Activated CD8-positive, alpha-beta T cell treated with anti-CD3 and anti-CD28 coated beads for 36 hours (primary cell): ENCODE measurements around the gene PYGB. TPM values are rescaled to one million over a fixed set of nuclear protein-coding genes. Genes with fewer than 3 reads are reported as not detected.
A peak's percentile ranks its signal among the peaks of the same experiment; 100 is the strongest.

Source experiments
- ATAC-seq: fragments of 200-7000 bp; cut with Tn5 transposase; one replicate; pipeline ENCODE4 v1.10.0; 2021; ENCODE audit warnings: mild to moderate bottlenecking, moderate library complexity
- CTCF ChIA-PET: fragments of 350-600 bp; sonication (Branson Sonifier 250); formaldehyde crosslinking; loops from one replicate; lab custom pipeline; 2021; ENCODE audit warnings: antibody characterized with exemption; lab: Charles Lee
- POLR2A ChIA-PET: fragments of 350-600 bp; sonication (Branson Sonifier 250); formaldehyde crosslinking; loops from one replicate; lab custom pipeline; 2021; ENCODE audit warnings: antibody characterized with exemption; lab: Charles Lee
- DNase-seq: peaks from one replicate; pipeline ENCODE4 v3.0.0-alpha.2; 2020
- H3K27ac Mint-ChIP-seq: one replicate; pipeline ENCODE4 v1.8.0; 2021; ENCODE audit warnings: mild to moderate bottlenecking, mixed read lengths
- H3K27me3 Mint-ChIP-seq: one replicate; pipeline ENCODE4 v1.8.0; 2021; ENCODE audit warnings: mixed read lengths
- H3K36me3 Mint-ChIP-seq: one replicate; pipeline ENCODE4 v1.8.0; 2021; ENCODE audit warnings: low read depth, mixed read lengths
- H3K4me1 Mint-ChIP-seq: one replicate; pipeline ENCODE4 v1.8.0; 2021; ENCODE audit warnings: low read depth, mixed read lengths
- H3K4me3 Mint-ChIP-seq: one replicate; pipeline ENCODE4 v1.8.0; 2021; ENCODE audit warnings: mild to moderate bottlenecking, moderate library complexity, mixed read lengths
- H3K9me3 Mint-ChIP-seq: one replicate; pipeline ENCODE4 v1.8.0; 2021; ENCODE audit warnings: mixed read lengths
- intact Hi-C: fragments of 100-400 bp; cut with micrococcal nuclease; formaldehyde crosslinking; loops from one replicate; pipeline ENCODE4 v1.10.0; 2022
- total RNA-seq, 2 experiments: library from RNA; stranded (reverse); gene quantifications; one replicate each; pipeline ENCODE4 v1.2.3, GENCODE V29; 2021
- TF ChIP-seq, protein P1 (sequence below): fragments of 200-600 bp; IDR thresholded peaks from one replicate; pipeline ENCODE4 v1.8.0; 2022; ENCODE audit warnings: antibody characterized with exemption, mild to moderate bottlenecking

Gene PYGB
- total RNA-seq, 2 experiments from 2014 or later: 26.1 to 26.5 TPM

- TF ChIP-seq, protein P1, sequence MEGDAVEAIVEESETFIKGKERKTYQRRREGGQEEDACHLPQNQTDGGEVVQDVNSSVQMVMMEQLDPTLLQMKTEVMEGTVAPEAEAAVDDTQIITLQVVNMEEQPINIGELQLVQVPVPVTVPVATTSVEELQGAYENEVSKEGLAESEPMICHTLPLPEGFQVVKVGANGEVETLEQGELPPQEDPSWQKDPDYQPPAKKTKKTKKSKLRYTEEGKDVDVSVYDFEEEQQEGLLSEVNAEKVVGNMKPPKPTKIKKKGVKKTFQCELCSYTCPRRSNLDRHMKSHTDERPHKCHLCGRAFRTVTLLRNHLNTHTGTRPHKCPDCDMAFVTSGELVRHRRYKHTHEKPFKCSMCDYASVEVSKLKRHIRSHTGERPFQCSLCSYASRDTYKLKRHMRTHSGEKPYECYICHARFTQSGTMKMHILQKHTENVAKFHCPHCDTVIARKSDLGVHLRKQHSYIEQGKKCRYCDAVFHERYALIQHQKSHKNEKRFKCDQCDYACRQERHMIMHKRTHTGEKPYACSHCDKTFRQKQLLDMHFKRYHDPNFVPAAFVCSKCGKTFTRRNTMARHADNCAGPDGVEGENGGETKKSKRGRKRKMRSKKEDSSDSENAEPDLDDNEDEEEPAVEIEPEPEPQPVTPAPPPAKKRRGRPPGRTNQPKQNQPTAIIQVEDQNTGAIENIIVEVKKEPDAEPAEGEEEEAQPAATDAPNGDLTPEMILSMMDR: no peak
- ATAC-seq: no peak
- Mint-ChIP-seq H3K4me1 (peaks cover 39% of the 10 kb centered on the region), H3K4me3 (no peak overlapping the region), H3K36me3 (peaks cover 7% of the 10 kb centered on the region), H3K27ac (no peak overlapping the region), H3K9me3 (no peaks in the 10 kb centered on the region), H3K27me3 (no peaks in the 10 kb centered on the region)
- DNase-seq: no peak
- ChIA-PET CTCF (interaction anchor here (0.6 to 1.3 kb wide), 5 partner anchors 10 to 84 kb away, joined by 3 to 4 read pairs (median 3); no protein-coding TSS in a partner anchor), POLR2A (no interaction called here)
- intact Hi-C loops: no loop called here
Measured at GRCh38 chr20:25314497-25315417, 66.9 kb downstream of the PYGB start.

DNA sequence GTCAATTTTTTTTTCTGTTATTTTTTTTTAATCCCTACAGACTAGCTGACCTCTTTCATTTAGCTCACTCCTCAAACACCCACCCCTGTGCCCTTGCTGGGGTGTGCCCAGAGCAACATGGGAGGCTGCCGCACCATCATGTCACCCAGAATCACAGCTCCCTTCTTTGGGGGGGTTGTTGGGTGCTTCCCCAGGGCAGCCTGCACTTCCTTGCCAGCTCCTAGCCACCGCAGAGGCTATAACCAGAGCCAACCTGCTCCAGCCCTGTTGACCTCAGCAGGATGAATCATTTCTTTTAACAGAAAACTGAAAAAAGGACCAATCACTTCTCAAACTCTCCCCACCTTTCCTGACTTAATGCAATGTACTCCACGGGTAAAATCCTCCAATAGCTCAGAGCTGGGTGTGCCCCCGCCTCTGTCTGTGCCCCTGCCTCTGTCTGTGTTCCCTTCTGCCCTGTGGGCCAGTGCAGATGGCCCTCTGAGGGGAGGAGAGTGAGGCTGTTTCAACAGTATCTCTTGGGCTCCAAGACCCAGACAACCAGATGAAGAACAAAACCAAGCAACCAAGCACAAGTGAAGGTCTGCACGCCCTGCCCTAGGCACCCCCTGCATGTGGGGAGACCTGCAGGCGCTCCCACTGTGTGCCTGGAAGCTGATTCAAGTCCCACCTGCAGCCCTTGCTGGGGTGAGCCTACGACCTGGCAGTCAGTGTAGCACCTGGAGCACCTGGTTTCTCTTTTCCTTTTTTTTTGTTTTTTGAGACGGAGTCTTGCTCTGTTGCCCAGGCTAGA is 67.7 kb downstream of the PYGB start:
- TF ChIP-seq, protein P1: no peak
- CTCF ChIA-PET: interaction anchor here (0.6 to 1.3 kb wide), 5 partner anchors 11 to 83 kb away, joined by 3 to 4 read pairs (median 3); no protein-coding TSS in a partner anchor
- H3K27ac Mint-ChIP-seq: peak overlapping the region; percentile 49
- H3K4me3 Mint-ChIP-seq: no peak overlapping the region
- ATAC-seq (no peak), DNase-seq (no peak)
- intact Hi-C loops: no loop called here
- H3K4me1 Mint-ChIP-seq: peaks cover 34% of the 10 kb centered on the region
- H3K27me3 Mint-ChIP-seq: no peaks in the 10 kb centered on the region
- H3K36me3 Mint-ChIP-seq: peaks cover 7% of the 10 kb centered on the region
- POLR2A ChIA-PET: no interaction called here
- H3K9me3 Mint-ChIP-seq: no peaks in the 10 kb centered on the region

GRCh38 chr20:25316506-25317190 is 68.8 kb downstream of the PYGB start:
- ATAC-seq: no peak
- intact Hi-C loops: no loop called here
- Mint-ChIP-seq H3K27me3 (no peaks in the 10 kb centered on the region), H3K9me3 (no peaks in the 10 kb centered on the region), H3K4me1 (peaks cover 27% of the 10 kb centered on the region), H3K36me3 (peaks cover 10% of the 10 kb centered on the region), H3K27ac (no peak overlapping the region), H3K4me3 (no peak overlapping the region)
- ChIA-PET POLR2A (no interaction called here), CTCF (interaction anchor here (1.0 kb wide), 1 partner anchor 16 kb away, joined by 3 read pairs; no protein-coding TSS in a partner anchor)
- DNase-seq: no peak
- TF ChIP-seq, protein P1: no peak

GRCh38 chr20:25317351-25318075 is 69.6 kb downstream of the PYGB start:
- H3K9me3 Mint-ChIP-seq: no peaks in the 10 kb centered on the region
- ATAC-seq (no peak), DNase-seq (no peak)
- ChIA-PET POLR2A (no interaction called here), CTCF (no interaction called here)
- H3K4me1 Mint-ChIP-seq: peaks cover 28% of the 10 kb centered on the region
- no peak overlapping the region for H3K27ac Mint-ChIP-seq
- H3K27me3 Mint-ChIP-seq: no peaks in the 10 kb centered on the region
- peaks cover 10% of the 10 kb centered on the region for H3K36me3 Mint-ChIP-seq
- H3K4me3 Mint-ChIP-seq: no peak overlapping the region
- TF ChIP-seq, protein P1: no peak
- intact Hi-C loops: no loop called here
